ENCODE measurements around the gene IGIP.

DNA sequence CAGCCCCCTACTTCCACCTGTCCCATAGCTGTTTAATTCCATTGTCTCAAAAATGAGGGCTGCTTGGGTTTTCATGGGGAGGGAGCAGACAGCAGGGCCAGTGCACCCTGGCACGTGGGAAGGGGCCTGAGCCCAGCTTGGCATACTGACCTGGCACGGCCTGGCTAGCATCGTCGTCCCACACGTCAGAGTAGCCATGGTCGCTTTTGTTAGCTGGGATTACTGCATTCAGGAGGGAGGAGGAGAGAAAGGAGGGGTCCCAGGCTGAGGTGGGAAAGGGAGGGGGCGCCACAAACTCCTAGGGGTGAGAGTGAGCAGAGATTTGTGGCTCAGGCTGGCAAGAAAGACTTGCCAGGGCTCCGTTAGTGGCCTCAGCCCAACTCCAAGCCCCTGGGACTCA is 28.2 kb downstream of the IGIP start:
- TF ChIP-seq EZH2 (IDR thresholded peaks at IDR 0.05; ENCODE audit: borderline replicate concordance, low read depth, low read length, severe bottlenecking) (no peak), POLR2A (IDR thresholded peaks at IDR 0.05; ENCODE audit: low read depth, low read length) (no peak), POLR2AphosphoS5 (IDR thresholded peaks at IDR 0.05; ENCODE audit: insufficient read depth, low read depth, low read length) (no peak)
- TF ChIP-seq, protein P1, sequence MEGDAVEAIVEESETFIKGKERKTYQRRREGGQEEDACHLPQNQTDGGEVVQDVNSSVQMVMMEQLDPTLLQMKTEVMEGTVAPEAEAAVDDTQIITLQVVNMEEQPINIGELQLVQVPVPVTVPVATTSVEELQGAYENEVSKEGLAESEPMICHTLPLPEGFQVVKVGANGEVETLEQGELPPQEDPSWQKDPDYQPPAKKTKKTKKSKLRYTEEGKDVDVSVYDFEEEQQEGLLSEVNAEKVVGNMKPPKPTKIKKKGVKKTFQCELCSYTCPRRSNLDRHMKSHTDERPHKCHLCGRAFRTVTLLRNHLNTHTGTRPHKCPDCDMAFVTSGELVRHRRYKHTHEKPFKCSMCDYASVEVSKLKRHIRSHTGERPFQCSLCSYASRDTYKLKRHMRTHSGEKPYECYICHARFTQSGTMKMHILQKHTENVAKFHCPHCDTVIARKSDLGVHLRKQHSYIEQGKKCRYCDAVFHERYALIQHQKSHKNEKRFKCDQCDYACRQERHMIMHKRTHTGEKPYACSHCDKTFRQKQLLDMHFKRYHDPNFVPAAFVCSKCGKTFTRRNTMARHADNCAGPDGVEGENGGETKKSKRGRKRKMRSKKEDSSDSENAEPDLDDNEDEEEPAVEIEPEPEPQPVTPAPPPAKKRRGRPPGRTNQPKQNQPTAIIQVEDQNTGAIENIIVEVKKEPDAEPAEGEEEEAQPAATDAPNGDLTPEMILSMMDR (IDR thresholded peaks at IDR 0.05; ENCODE audit: extremely low read depth in 1 of 2, insufficient read depth in 1 of 2, low read depth in 1 of 2, low read length in 2 of 2): no peak
- TF ChIP-seq, protein P2, sequence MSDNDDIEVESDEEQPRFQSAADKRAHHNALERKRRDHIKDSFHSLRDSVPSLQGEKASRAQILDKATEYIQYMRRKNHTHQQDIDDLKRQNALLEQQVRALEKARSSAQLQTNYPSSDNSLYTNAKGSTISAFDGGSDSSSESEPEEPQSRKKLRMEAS (IDR thresholded peaks at IDR 0.05; ENCODE audit: insufficient read depth, insufficient read length): no peak

All from endothelial cell of umbilical vein (primary cell).